Measurements from ENCODE around the gene IL19. TPM values are rescaled to one million over a fixed set of nuclear protein-coding genes. Genes with fewer than 3 reads are reported as not detected.
A peak's percentile ranks its signal among the peaks of the same experiment; 100 is the strongest.

The IL19 gene
- total and polyA plus RNA-seq, 9 of the 15 experiments (the other 6 are each of a cell fraction or from before 2014, with no cell fraction given): not detected

GRCh38 chr1:206847337-206847834, 76.8 kb downstream of the IL19 start (continued):
- no peak for TF ChIP-seq RERE (CRISPR knock-in tag; IDR thresholded peaks at IDR 0.05; ENCODE audit: borderline replicate concordance)
- no peak for TF ChIP-seq ZNF3 (CRISPR knock-in tag; IDR thresholded peaks at IDR 0.05)
- peak; percentile 86 to 89 for TF ChIP-seq KDM1A (IDR thresholded peaks at IDR 0.05)
- TF ChIP-seq KHSRP (IDR thresholded peaks at IDR 0.05): peak; percentile 76; the same call in 1 of the 2 replicates
- TF ChIP-seq ZNF324 (CRISPR knock-in tag; IDR thresholded peaks at IDR 0.05): no peak
- no peak for TF ChIP-seq ZNF354B (CRISPR knock-in tag; IDR thresholded peaks at IDR 0.05)
- TF ChIP-seq GATAD2A (IDR thresholded peaks at IDR 0.05): peak; percentile 85
- no peak for TF ChIP-seq KLF13 (tag; IDR thresholded peaks at IDR 0.05; ENCODE audit: borderline replicate concordance, low read depth)
- no peak for TF ChIP-seq ZNF121 (CRISPR knock-in tag; conservative IDR thresholded peaks at IDR 0.05)
- no peak for TF ChIP-seq KDM2B (CRISPR knock-in tag; IDR thresholded peaks at IDR 0.05)
- TF ChIP-seq ZNF316 (IDR thresholded peaks at IDR 0.05): no peak
- TF ChIP-seq HDAC8 (tag; IDR thresholded peaks at IDR 0.05): no peak
- TF ChIP-seq, protein P1, sequence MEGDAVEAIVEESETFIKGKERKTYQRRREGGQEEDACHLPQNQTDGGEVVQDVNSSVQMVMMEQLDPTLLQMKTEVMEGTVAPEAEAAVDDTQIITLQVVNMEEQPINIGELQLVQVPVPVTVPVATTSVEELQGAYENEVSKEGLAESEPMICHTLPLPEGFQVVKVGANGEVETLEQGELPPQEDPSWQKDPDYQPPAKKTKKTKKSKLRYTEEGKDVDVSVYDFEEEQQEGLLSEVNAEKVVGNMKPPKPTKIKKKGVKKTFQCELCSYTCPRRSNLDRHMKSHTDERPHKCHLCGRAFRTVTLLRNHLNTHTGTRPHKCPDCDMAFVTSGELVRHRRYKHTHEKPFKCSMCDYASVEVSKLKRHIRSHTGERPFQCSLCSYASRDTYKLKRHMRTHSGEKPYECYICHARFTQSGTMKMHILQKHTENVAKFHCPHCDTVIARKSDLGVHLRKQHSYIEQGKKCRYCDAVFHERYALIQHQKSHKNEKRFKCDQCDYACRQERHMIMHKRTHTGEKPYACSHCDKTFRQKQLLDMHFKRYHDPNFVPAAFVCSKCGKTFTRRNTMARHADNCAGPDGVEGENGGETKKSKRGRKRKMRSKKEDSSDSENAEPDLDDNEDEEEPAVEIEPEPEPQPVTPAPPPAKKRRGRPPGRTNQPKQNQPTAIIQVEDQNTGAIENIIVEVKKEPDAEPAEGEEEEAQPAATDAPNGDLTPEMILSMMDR (IDR thresholded peaks at IDR 0.05 in 2 of 3, conservative IDR thresholded peaks at IDR 0.05 in 1 of 3; ENCODE audit: insufficient read depth in 2 of 3, low read depth in 1 of 3, low read length in 3 of 3): 0 out of 6 replicates have a peak, but pooled peaks of 1 of the 3 experiments have one; percentile 4
- TF ChIP-seq HDAC1 (IDR thresholded peaks at IDR 0.05): peak; percentile 61 to 68; a peak in 3 of 4 replicates
- 0 out of 2 replicates have a peak, but pooled peaks have one; percentile 12 for TF ChIP-seq RFX5 (IDR thresholded peaks at IDR 0.05; ENCODE audit: low read depth, low read length)
- peak; percentile 81 for TF ChIP-seq JUND (IDR thresholded peaks at IDR 0.05; ENCODE audit: borderline replicate concordance, low read depth, low read length)
- no peak; the same call in 2 of the 3 replicates for TF ChIP-seq JUND (tag; IDR thresholded peaks at IDR 0.05; ENCODE audit: borderline replicate concordance, low read depth, low read length)
- peak; percentile 75; the same call in 1 of the 2 replicates for TF ChIP-seq NCOA1 (IDR thresholded peaks at IDR 0.05; ENCODE audit: low read depth)
- no peak for TF ChIP-seq TAF9B (IDR thresholded peaks at IDR 0.05; ENCODE audit: partially characterized antibody)
- TF ChIP-seq MCM5 (IDR thresholded peaks at IDR 0.05; ENCODE audit: low read depth): no peak

Measured in K562 (cell line).